RCC 7860 (cell line): ENCODE results near the gene MEMO1.
"Not testable (repeated sequence)": the region's sequence is repeated elsewhere in the genome, so short reads cannot be mapped to it uniquely, and the experiment has no call there.

ENCODE experiments used
- DNase-seq: peaks from one replicate; pipeline ENCODE4 v3.0.0-alpha.2; 2015; ENCODE audit warnings: low spot score
- FAIRE-seq: peaks from 2 replicates; lab custom pipeline; 2012; peaks lifted over from hg19 to GRCh38; lab: Jason Lieb, UNC

Gene MEMO1

DNA sequence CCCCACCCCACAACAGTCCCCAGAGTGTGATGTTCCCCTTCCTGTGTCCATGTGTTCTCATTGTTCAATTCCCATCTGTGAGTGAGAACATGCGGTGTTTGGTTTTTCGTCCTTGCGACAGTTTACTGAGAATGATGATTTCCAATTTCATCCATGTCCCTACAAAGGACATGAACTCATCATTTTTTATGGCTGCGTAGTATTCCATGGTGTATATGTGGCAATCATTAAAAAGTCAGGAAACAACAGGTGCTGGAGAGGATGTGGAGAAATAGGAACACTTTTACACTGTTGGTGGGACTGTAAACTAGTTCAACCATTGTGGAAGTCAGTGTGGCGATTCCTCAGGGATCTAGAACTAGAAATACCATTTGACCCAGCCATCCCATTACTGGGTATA lies 168.7 kb downstream of the MEMO1 start:
- not testable (repeated sequence) for DNase-seq, FAIRE-seq

DNA sequence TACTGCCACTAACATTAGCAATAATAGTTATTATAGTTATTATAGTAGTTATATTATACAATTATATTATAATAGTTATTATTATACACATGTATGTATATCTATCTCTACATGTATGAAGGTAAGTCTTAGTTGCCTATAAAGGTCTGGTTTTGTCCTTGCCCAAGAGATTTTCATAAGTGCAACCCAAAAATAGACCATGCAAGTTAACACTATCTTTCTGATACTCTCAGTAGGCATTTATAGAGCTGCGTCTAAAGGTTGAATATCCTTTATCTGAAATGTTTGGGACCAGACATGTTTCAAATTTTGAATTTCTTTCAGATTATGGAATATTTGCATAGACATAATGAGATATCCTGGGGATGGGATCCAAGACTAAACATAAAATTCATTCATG lies 175.4 kb downstream of the MEMO1 start:
- DNase-seq = no peak
- no peak for FAIRE-seq

DNA sequence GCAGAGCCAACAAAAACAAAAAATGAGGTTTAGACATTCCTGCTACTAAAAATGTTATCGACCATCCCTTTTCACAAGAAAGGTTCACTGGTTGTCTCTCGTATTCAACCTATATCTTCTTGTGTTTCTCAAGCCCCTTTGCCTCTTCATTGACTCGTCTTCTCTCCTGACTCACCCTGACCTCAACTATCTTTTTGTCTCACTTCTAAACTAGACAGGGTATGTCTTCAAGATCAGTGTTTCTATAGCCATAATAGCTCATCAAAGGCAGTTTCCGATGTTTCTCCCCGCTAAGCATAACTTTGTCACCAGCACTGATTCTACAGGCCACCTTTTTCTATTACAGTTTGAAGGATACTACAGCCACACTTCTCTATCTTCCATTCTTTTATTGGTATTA lies 178.4 kb downstream of the MEMO1 start:
- no peak for DNase-seq
- FAIRE-seq = no peak

DNA sequence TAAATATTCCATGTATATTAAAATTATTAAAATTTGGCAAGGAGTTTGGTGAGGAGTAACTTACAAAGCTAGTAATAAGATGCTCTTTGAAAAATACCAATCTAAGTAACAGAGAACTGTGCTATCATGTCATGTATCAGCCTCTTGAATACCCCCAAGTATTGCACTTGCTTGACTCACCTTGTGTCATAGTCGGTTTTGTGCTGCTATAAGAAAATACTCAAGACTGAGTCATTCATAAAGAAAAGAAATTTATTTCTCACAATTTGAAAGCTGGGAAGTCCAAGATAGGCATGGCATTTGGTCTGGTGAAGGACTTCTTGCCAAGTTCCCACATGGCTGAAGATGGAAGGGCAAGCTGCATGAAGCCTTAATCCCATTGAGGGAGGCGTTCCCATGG lies 179.2 kb downstream of the MEMO1 start:
- DNase-seq = peak; percentile 34
- FAIRE-seq = no peak

DNA sequence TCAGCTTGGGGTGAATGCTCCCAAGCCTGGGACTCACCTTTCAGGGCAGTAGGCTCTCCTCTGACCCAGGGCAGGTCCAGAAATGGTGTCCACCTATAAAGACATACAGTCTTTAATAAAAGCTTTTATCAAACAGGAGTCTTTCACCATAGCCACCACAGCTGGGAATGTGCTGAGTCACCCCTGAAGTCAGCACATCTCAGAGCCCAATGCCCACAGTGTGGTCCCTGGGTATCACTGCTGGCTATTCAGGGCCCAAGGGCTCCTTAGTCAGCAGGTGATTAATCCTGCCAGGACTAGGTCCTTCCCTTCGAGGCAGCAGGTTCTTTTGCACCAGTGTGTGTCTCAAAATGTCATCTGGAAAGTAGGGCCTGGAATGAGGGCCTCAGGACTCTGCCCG lies 181.9 kb downstream of the MEMO1 start:
- FAIRE-seq = no peak
- DNase-seq = peak; percentile 77

DNA sequence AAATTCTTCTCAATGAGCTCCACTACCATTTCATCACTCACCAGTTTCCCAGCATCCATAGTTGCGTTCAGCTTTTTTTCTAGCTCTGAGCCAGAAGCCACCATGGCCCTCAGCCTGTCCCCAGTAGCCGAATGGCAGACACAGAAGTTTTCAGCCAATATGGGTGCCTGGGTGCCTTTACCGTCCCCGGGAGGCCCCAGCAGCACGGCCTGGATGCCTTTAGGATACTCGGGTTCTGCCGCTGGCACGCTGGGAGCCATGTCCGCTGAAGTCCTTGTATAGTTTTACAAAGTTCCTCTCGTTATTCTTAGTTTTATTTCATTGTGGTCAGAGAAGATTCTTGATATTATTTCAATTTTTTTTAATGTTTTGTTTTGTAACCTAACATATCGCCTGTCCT lies 187.2 kb downstream of the MEMO1 start:
- no peak for DNase-seq
- FAIRE-seq = no peak

DNA sequence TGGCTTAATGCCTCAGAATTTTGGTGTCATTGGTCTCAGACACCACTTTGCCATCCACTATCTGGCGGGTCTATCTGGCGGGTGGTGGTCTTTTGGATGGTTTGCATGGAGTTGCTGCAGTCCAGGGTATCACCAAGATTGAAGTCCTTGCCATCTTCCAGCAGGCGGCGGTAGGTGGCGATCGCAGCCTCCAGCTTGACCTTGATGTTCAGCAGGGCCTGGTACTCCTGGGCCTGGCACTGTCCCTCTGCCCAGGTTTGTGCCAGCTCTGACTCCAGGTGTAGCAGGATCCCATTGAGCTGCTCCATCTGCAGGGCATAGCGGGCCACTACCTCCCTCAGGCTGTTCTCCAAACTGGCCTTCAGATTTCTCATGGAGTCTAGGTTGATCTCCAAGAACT lies 188.2 kb downstream of the MEMO1 start:
- FAIRE-seq (no peak), DNase-seq (no peak)
